Endothelial cell of umbilical vein (primary cell): ENCODE results near the gene WDR36.

Experiments
- CTCF ChIP-seq, 2 donors: IDR thresholded peaks; 1 replicate in 1 of 2; 2 replicates in 1 of 2; pipeline ENCODE4 v1.5.1; 2011; ENCODE audit warnings: low read length in 2 of 2, mild to moderate bottlenecking in 2 of 2, moderate library complexity in 2 of 2, control low read depth in 1 of 2, inconsistent platforms in 1 of 2, low read depth in 1 of 2; ENCODE audit not compliant: insufficient read depth in 1 of 2; ENCODE audit errors: extremely low read depth in 1 of 2
- EZH2 ChIP-seq: IDR thresholded peaks from 2 replicates; pipeline ENCODE4 v1.6.1; 2012; ENCODE audit warnings: borderline replicate concordance, low read depth, mild to moderate bottlenecking, moderate library complexity, low read length, inconsistent platforms; ENCODE audit not compliant: severe bottlenecking
- GATA2 ChIP-seq: IDR thresholded peaks from 2 replicates; pipeline ENCODE4 v1.7.0; 2011; ENCODE audit warnings: low read depth, mild to moderate bottlenecking, moderate library complexity, mixed read lengths, low read length; ENCODE audit not compliant: insufficient read length, insufficient read depth
- JUN ChIP-seq: IDR thresholded peaks from 2 replicates; pipeline ENCODE4 v1.6.1; 2011; ENCODE audit warnings: borderline replicate concordance, low read depth; ENCODE audit not compliant: insufficient read length, insufficient read depth
- POLR2A ChIP-seq: IDR thresholded peaks from 2 replicates; pipeline ENCODE4 v1.6.1; 2012; ENCODE audit warnings: low read depth, mild to moderate bottlenecking, control low read depth, low read length
- POLR2AphosphoS5 ChIP-seq: IDR thresholded peaks from 2 replicates; pipeline ENCODE4 v1.6.1; 2012; ENCODE audit warnings: low read depth, mild to moderate bottlenecking, control low read depth, low read length, moderate library complexity; ENCODE audit not compliant: insufficient read depth
- TF ChIP-seq, protein P1 (sequence below): IDR thresholded peaks from 2 replicates; pipeline ENCODE4 v1.6.1; 2011; ENCODE audit not compliant: insufficient read depth, insufficient read length

GRCh38 chr5:111138096-111138495, 45.9 kb downstream of the WDR36 start:
- TF ChIP-seq CTCF (IDR thresholded peaks at IDR 0.05; ENCODE audit: extremely low read depth in 1 of 2, insufficient read depth in 1 of 2, low read depth in 1 of 2, low read length in 2 of 2) (no peak), POLR2A (no peak), GATA2 (no peak), EZH2 (no peak), POLR2AphosphoS5 (no peak), JUN (no peak)
- TF ChIP-seq, protein P1, sequence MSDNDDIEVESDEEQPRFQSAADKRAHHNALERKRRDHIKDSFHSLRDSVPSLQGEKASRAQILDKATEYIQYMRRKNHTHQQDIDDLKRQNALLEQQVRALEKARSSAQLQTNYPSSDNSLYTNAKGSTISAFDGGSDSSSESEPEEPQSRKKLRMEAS: no peak
